22Rv1 (cell line): Measurements from ENCODE around the gene TCF4.

ENCODE experiments used
- ZFX ChIP-seq: fragments of 450-650 bp; IDR thresholded peaks from 2 replicates; pipeline ENCODE4 v1.6.1; 2017; ENCODE audit warnings: antibody characterized with exemption, borderline replicate concordance
- TF ChIP-seq, protein P1 (sequence below): fragments of 450-650 bp; IDR thresholded peaks from 2 replicates; pipeline ENCODE4 v1.5.1; 2017; ENCODE audit warnings: mild to moderate bottlenecking

DNA sequence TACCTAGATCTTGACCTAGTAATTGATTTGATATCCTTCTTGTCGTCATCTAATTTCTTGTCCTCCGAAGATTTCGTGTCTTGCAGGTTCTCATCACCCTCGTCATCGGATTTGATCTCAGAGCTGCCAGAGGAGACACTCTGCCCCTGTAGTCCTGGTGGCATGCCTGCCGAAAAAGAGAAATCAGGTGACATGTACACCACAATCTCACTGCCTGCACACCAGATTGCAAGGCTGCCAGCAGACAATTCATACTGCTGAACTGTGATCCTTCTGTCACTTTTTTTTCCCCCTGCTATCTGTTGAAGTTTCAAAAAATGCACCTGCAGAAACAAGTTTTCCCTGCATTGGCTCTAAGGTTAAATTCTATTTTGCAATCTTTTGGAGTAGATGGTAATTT is 355.5 kb downstream of the TCF4 start:
- TF ChIP-seq, protein P1, sequence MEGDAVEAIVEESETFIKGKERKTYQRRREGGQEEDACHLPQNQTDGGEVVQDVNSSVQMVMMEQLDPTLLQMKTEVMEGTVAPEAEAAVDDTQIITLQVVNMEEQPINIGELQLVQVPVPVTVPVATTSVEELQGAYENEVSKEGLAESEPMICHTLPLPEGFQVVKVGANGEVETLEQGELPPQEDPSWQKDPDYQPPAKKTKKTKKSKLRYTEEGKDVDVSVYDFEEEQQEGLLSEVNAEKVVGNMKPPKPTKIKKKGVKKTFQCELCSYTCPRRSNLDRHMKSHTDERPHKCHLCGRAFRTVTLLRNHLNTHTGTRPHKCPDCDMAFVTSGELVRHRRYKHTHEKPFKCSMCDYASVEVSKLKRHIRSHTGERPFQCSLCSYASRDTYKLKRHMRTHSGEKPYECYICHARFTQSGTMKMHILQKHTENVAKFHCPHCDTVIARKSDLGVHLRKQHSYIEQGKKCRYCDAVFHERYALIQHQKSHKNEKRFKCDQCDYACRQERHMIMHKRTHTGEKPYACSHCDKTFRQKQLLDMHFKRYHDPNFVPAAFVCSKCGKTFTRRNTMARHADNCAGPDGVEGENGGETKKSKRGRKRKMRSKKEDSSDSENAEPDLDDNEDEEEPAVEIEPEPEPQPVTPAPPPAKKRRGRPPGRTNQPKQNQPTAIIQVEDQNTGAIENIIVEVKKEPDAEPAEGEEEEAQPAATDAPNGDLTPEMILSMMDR = no peak
- TF ChIP-seq ZFX = no peak
